WERI-Rb-1 (cell line): Measurements from ENCODE around the gene EXOC1.

ENCODE experiments used
- DNase-seq: peaks from one replicate; pipeline ENCODE4 v3.0.0-alpha.2; 2020
- H3K27ac ChIP-seq: fragments of 250-450 bp; sonication (Bioruptor Pico); 2 replicates; pipeline ENCODE4 v1.5.1; 2020; ENCODE audit warnings: mild to moderate bottlenecking, moderate library complexity
- H3K27me3 ChIP-seq: fragments of 250-450 bp; sonication (Bioruptor Pico); 2 replicates; pipeline ENCODE4 v1.5.1; 2021; ENCODE audit warnings: mild to moderate bottlenecking, low read depth, moderate library complexity; ENCODE audit not compliant: insufficient read depth, severe bottlenecking
- H3K36me3 ChIP-seq: fragments of 250-450 bp; sonication (Bioruptor Pico); 2 replicates; pipeline ENCODE4 v1.5.1; 2020; ENCODE audit warnings: mild to moderate bottlenecking, moderate library complexity
- H3K4me3 ChIP-seq: 2 replicates; pipeline ENCODE4 v1.5.1; 2011; ENCODE audit warnings: low read depth, mild to moderate bottlenecking, control low read depth, low read length
- H3K9me3 ChIP-seq: fragments of 250-450 bp; sonication (Bioruptor Pico); 2 replicates; pipeline ENCODE4 v1.5.1; 2021; ENCODE audit warnings: mild to moderate bottlenecking, moderate library complexity; ENCODE audit not compliant: severe bottlenecking
- TF ChIP-seq, protein P1 (sequence below): IDR thresholded peaks from 2 replicates; pipeline ENCODE4 v1.5.1; 2011; ENCODE audit warnings: low read depth, mild to moderate bottlenecking, control low read depth, inconsistent platforms, low read length

Gene EXOC1

DNA sequence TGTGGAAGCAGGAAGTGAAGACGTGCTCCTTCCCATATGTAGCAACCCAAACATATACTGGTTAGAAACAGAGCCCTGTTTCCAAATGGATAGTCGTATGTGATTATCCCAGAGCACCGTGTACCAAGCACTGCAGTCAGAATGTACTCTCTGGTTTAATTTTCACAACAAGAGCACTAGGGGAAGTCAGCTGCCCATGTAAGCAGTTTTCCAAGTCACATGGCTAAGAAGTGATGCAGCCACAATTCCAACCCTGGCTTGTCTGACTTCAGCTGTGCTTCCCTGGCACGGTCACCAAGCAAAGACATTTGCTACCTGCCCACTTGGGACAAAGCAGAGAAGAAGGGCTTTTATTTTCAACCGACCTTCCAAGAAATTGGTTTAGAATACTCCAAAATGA is 67.1 kb downstream of the EXOC1 start:
- TF ChIP-seq, protein P1, sequence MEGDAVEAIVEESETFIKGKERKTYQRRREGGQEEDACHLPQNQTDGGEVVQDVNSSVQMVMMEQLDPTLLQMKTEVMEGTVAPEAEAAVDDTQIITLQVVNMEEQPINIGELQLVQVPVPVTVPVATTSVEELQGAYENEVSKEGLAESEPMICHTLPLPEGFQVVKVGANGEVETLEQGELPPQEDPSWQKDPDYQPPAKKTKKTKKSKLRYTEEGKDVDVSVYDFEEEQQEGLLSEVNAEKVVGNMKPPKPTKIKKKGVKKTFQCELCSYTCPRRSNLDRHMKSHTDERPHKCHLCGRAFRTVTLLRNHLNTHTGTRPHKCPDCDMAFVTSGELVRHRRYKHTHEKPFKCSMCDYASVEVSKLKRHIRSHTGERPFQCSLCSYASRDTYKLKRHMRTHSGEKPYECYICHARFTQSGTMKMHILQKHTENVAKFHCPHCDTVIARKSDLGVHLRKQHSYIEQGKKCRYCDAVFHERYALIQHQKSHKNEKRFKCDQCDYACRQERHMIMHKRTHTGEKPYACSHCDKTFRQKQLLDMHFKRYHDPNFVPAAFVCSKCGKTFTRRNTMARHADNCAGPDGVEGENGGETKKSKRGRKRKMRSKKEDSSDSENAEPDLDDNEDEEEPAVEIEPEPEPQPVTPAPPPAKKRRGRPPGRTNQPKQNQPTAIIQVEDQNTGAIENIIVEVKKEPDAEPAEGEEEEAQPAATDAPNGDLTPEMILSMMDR: no peak
- Histone ChIP-seq H3K27ac (no peak overlapping the region), H3K4me3 (no peak overlapping the region), H3K36me3 (no peaks in the 10 kb centered on the region), H3K9me3 (no peaks in the 10 kb centered on the region), H3K27me3 (no peaks in the 10 kb centered on the region)
- no peak for DNase-seq

DNA sequence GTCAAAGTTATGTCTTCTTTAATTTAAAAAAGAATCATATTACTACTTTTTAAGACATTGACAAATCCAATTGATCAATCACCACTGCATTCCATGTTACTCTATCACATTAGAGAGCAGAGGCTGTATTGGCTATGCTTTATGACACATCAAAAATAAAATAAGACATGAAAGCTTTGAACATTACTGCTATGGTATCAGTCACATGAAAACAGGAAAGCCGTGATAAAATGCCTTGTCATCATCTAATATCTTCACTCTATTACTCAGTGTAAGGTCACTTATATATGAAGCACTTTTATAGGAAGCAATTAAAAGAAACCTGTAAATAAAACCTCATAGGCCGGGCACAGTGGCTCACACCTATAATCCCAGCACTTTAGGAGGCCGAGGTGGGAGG is 67.6 kb downstream of the EXOC1 start:
- Histone ChIP-seq H3K4me3 (no peak overlapping the region), H3K36me3 (no peaks in the 10 kb centered on the region), H3K9me3 (no peaks in the 10 kb centered on the region), H3K27me3 (no peaks in the 10 kb centered on the region), H3K27ac (no peak overlapping the region)
- TF ChIP-seq, protein P1: no peak
- no peak for DNase-seq

DNA sequence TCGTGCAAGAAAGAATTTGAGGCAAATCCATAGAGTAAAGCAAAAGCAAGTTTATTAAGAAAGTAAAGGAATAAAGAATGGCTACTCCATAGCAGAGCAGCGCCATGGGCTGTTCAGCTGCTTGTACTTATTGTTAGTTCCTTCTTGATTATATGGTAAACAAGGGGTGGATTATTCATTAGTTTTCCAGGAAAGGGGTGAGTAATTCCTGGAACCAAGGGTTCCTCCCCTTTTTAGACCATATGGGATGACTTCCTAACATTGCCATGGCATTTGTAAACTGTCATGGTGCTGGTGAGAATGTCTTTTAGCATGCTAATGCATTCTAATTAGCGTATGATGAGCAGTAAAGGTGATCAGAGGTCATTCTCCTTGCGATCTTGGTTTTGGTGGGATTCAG is 71.8 kb downstream of the EXOC1 start:
- DNase-seq: no peak
- Histone ChIP-seq H3K36me3 (no peaks in the 10 kb centered on the region), H3K27me3 (no peaks in the 10 kb centered on the region), H3K27ac (no peak overlapping the region), H3K4me3 (no peak overlapping the region), H3K9me3 (no peaks in the 10 kb centered on the region)
- TF ChIP-seq, protein P1: no peak

DNA sequence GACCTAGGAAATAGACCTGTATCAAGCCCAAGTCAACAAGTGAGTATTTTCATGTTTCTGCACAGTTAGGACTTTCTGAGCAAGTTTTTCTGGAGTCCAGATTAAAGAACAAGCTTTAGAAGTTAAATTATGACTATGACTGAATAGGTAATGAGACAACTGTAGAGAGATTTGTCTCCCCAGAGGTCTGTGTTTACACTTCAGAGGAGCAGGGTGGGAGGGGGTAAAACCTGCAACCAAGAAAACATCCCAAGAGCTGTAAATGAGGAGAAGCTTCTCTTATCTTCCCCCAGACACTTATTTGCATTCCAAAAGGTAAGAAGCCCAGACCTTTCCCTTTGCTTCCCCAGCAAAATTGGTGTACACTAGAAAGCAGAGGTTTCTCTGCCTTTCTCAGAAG is 73.2 kb downstream of the EXOC1 start:
- TF ChIP-seq, protein P1: no peak
- Histone ChIP-seq H3K36me3 (no peaks in the 10 kb centered on the region), H3K27me3 (no peaks in the 10 kb centered on the region), H3K4me3 (no peak overlapping the region), H3K27ac (no peak overlapping the region), H3K9me3 (no peaks in the 10 kb centered on the region)
- DNase-seq: no peak

DNA sequence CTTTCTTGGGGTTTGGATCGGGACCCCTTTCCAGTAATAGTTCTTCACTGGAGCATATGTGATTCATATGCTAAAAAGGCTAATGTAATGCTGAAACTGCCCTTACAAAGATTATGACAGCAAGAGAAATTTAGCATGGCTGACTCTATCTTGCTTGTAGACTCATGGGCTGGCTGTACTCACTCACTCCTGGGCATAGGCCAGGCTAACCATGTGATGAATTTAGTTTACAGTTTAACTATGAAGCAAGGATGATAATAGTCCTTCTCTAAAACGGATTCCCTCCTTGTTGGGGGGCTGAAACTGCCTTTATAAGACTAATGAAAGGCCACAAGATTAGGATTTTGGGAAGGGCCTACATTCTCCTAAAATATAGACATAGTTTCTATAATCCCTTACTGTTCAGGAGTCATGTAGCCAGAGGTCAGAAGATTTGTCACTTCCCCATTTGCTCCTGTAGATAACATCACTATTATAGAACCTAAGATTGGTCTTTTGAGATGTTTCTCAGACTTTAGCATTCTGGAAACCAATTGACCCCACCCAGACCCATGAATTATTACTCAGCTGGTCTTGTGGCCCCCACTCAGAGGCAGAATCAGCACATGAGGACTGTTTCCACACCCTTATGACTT is 74.5 kb downstream of the EXOC1 start:
- TF ChIP-seq, protein P1: no peak
- Histone ChIP-seq H3K9me3 (no peaks in the 10 kb centered on the region), H3K27ac (no peak overlapping the region), H3K4me3 (no peak overlapping the region), H3K27me3 (no peaks in the 10 kb centered on the region), H3K36me3 (no peaks in the 10 kb centered on the region)
- no peak for DNase-seq

DNA sequence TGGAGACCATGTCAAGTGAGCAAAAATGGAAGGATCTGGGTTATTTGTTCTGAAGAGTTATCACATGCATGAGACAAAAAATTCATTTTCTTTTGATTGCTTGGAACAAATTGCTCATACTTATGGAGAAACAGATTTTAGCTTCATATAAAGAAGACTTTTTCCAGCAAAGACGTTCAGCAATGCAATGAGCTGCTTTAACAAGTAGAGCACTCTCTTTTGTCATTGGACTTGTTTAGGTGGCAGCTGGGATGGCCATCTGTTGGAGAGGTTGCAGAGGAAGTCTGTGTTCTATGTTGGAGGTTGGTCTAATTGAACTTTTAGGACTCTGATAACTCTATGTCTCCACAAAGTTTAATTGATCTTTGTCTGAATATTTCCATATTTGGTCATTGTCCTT is 75.4 kb downstream of the EXOC1 start:
- H3K27me3 ChIP-seq: no peaks in the 10 kb centered on the region
- H3K9me3 ChIP-seq: no peaks in the 10 kb centered on the region
- no peak overlapping the region for H3K4me3 ChIP-seq
- H3K36me3 ChIP-seq: no peaks in the 10 kb centered on the region
- TF ChIP-seq, protein P1: no peak
- H3K27ac ChIP-seq: no peak overlapping the region
- no peak for DNase-seq
